Liver (tissue), 9 donors: Measurements from ENCODE around the gene NFXL1. TPM values are rescaled to one million over a fixed set of nuclear protein-coding genes. Genes with fewer than 3 reads are reported as not detected.

Experiments used
- DNase-seq: peaks from one replicate; pipeline ENCODE4 v3.0.0-alpha.2; 2017; ENCODE audit warnings: low spot score
- H3K27ac ChIP-seq, 2 donors: one replicate each; pipeline ENCODE4 v1.7.0; 2013; ENCODE audit warnings: inconsistent platforms in 2 of 2, low read length in 2 of 2, control low read depth in 1 of 2, low read depth in 1 of 2, mild to moderate bottlenecking in 1 of 2
- H3K27me3 ChIP-seq, 4 donors: one replicate each; pipeline versions ENCODE4 v1.6.1 to v1.7.0; 2013; ENCODE audit warnings: low read length in 3 of 4, inconsistent platforms in 1 of 4, mild to moderate bottlenecking in 1 of 4, moderate library complexity in 1 of 4; ENCODE audit not compliant: control insufficient read depth in 4 of 4, insufficient read depth in 4 of 4
- H3K36me3 ChIP-seq, 4 donors: one replicate each; pipeline versions ENCODE4 v1.6.1 to v1.7.0; 2013; ENCODE audit warnings: low read length in 3 of 4, mild to moderate bottlenecking in 3 of 4, low read depth in 1 of 4, moderate library complexity in 1 of 4; ENCODE audit not compliant: control insufficient read depth in 4 of 4, insufficient read depth in 3 of 4
- H3K4me1 ChIP-seq, 4 donors: one replicate each; pipeline versions ENCODE4 v1.6.1 to v1.7.0; 2013; ENCODE audit warnings: low read length in 3 of 4, mild to moderate bottlenecking in 3 of 4, moderate library complexity in 1 of 4; ENCODE audit not compliant: control insufficient read depth in 4 of 4, insufficient read depth in 4 of 4
- H3K4me3 ChIP-seq, 3 donors: one replicate each; pipeline versions ENCODE4 v1.6.1 to v1.7.0; 2013; ENCODE audit warnings: low read length in 3 of 3, control low read depth in 1 of 3, low read depth in 1 of 3, mild to moderate bottlenecking in 1 of 3
- H3K9ac ChIP-seq, 2 donors: one replicate each; pipeline ENCODE4 v1.7.0; 2013; ENCODE audit warnings: low read length in 2 of 2, mild to moderate bottlenecking in 2 of 2, moderate library complexity in 2 of 2, control low read depth in 1 of 2, low read depth in 1 of 2
- H3K9me3 ChIP-seq, 4 donors: one replicate each; pipeline versions ENCODE4 v1.6.1 to v1.7.0; 2013; ENCODE audit warnings: low read length in 3 of 4; ENCODE audit not compliant: control insufficient read depth in 4 of 4
- EGR1 ChIP-seq, 2 donors: IDR thresholded peaks; 2 replicates each; pipeline ENCODE4 v1.6.1; 2016 to 2018; ENCODE audit warnings: antibody characterized with exemption in 2 of 2, low read depth in 2 of 2
- FOXA1 ChIP-seq: IDR thresholded peaks from 2 replicates; pipeline ENCODE4 v1.6.1; 2016; ENCODE audit warnings: antibody characterized with exemption
- FOXA2 ChIP-seq: IDR thresholded peaks from 2 replicates; pipeline ENCODE4 v1.6.1; 2016; ENCODE audit warnings: antibody characterized with exemption
- GABPA ChIP-seq, 2 donors: IDR thresholded peaks in 1 of 2; conservative IDR thresholded peaks in 1 of 2; 2 replicates each; pipeline ENCODE4 v1.6.1; 2016; ENCODE audit warnings: antibody characterized with exemption in 2 of 2, mild to moderate bottlenecking in 1 of 2, moderate library complexity in 1 of 2
- HNF4A ChIP-seq, 2 donors: conservative IDR thresholded peaks; 2 replicates each; pipeline ENCODE4 v1.6.1; 2016; ENCODE audit warnings: antibody characterized with exemption in 2 of 2, mild to moderate bottlenecking in 2 of 2
- HNF4G ChIP-seq: IDR thresholded peaks from 2 replicates; pipeline ENCODE4 v1.6.1; 2016; ENCODE audit warnings: antibody characterized with exemption
- JUND ChIP-seq, 2 donors: IDR thresholded peaks; 2 replicates each; pipeline ENCODE4 v1.6.1; 2016; ENCODE audit warnings: antibody characterized with exemption in 2 of 2
- NR2F2 ChIP-seq: IDR thresholded peaks from 2 replicates; pipeline ENCODE4 v1.6.1; 2016; ENCODE audit warnings: antibody characterized with exemption
- RAD21 ChIP-seq, 2 donors: IDR thresholded peaks; 2 replicates each; pipeline ENCODE4 v1.6.1; 2016; ENCODE audit warnings: antibody characterized with exemption in 2 of 2, mild to moderate bottlenecking in 2 of 2
- RXRA ChIP-seq, 2 donors: IDR thresholded peaks; 2 replicates each; pipeline ENCODE4 v1.6.1; 2017 to 2018; ENCODE audit warnings: antibody characterized with exemption in 2 of 2, mild to moderate bottlenecking in 1 of 2
- SP1 ChIP-seq: IDR thresholded peaks from 2 replicates; pipeline ENCODE4 v1.6.1; 2018; ENCODE audit warnings: antibody characterized with exemption, mild to moderate bottlenecking
- TAF1 ChIP-seq: conservative IDR thresholded peaks from 2 replicates; pipeline ENCODE4 v1.6.1; 2016; ENCODE audit warnings: antibody characterized with exemption, mild to moderate bottlenecking
- YY1 ChIP-seq: IDR thresholded peaks from 2 replicates; pipeline ENCODE4 v1.6.1; 2016; ENCODE audit warnings: antibody characterized with exemption, mild to moderate bottlenecking
- WGBS: extraction: QIAGEN DNeasy Blood & Tissue Kit; methylation state at CpG from one replicate; pipeline ENCODE4 v1.1.7; 2013; 5-methylcytosine and 5-hydroxymethylcytosine counted together
- polyA plus RNA-seq, 2 donors: library from polyadenylated mRNA; stranded (reverse) in 1 of 2; unstranded in 1 of 2; fragments of 200-250 nt in 1 of 2; fragments of >200 nt in 1 of 2; fragmentation: Nextera tagmentation in 1 of 2; extraction: Ambion mirVana in 1 of 2; gene quantifications; one replicate each; pipeline versions ENCODE4 v1.2.1 to v1.2.3, GENCODE V29; 2013 to 2015
- total RNA-seq, 2 donors: library from RNA; depleted of rRNA; stranded (reverse); fragments of >200 nt; gene quantifications; one replicate each; pipeline ENCODE4 v1.2.3, GENCODE V29; 2014
- TF ChIP-seq, protein P1 (sequence below): IDR thresholded peaks from 2 replicates; pipeline ENCODE4 v1.6.1; 2016; ENCODE audit warnings: antibody characterized with exemption, mild to moderate bottlenecking
- TF ChIP-seq, protein P2 (sequence below): IDR thresholded peaks from 2 replicates; pipeline ENCODE4 v1.6.1; 2016; ENCODE audit warnings: antibody characterized with exemption
- TF ChIP-seq, protein P3 (sequence below): fragments of 150-350 bp; IDR thresholded peaks from 2 replicates; pipeline ENCODE4 v1.5.1; 2017; ENCODE audit warnings: improper control_type of control experiment, low read depth, low read length; ENCODE audit not compliant: missing input control
- TF ChIP-seq, protein P4 (sequence below): IDR thresholded peaks from 2 replicates; pipeline ENCODE4 v1.6.1; 2016; ENCODE audit warnings: antibody characterized with exemption
- donor health status: healthy.
- donor health status: healthy.
- donor health status: healthy.
- donor health status: healthy.
- donor health status: healthy.

Gene NFXL1
- total and polyA plus RNA-seq, 4 donors: 3.9 to 9.9 (median 5.4) TPM

DNA sequence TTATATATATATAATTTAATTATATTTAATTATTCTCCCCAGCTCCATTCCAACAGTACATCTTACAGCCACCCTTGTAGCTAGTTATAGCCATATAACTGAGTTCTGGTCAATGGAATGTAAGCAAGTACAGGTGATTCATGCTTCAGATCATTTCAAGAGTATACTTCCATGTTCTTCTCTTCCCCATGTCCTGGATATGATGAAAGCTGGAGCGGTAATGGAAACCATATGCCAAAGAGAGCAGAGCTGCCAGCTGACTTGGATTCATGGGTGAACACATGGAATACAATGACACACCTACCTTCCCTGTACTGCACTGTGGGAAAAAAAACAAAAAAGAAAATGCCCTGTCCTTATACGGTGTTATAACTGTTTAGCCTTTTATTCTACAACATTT, 59.0 kb downstream of the NFXL1 start:
- H3K27ac ChIP-seq: no peak overlapping the region
- TF ChIP-seq FOXA2 (no peak), SP1 (no peak), NR2F2 (no peak), RXRA (IDR thresholded peaks at IDR 0.05) (no peak), GABPA (IDR thresholded peaks at IDR 0.05 in 1 of 2, conservative IDR thresholded peaks at IDR 0.05 in 1 of 2) (no peak), JUND (IDR thresholded peaks at IDR 0.05) (no peak), YY1 (no peak), HNF4A (conservative IDR thresholded peaks at IDR 0.05) (no peak), EGR1 (IDR thresholded peaks at IDR 0.05; ENCODE audit: low read depth in 2 of 2) (no peak), TAF1 (no peak), FOXA1 (no peak), HNF4G (no peak)
- TF ChIP-seq, protein P1, sequence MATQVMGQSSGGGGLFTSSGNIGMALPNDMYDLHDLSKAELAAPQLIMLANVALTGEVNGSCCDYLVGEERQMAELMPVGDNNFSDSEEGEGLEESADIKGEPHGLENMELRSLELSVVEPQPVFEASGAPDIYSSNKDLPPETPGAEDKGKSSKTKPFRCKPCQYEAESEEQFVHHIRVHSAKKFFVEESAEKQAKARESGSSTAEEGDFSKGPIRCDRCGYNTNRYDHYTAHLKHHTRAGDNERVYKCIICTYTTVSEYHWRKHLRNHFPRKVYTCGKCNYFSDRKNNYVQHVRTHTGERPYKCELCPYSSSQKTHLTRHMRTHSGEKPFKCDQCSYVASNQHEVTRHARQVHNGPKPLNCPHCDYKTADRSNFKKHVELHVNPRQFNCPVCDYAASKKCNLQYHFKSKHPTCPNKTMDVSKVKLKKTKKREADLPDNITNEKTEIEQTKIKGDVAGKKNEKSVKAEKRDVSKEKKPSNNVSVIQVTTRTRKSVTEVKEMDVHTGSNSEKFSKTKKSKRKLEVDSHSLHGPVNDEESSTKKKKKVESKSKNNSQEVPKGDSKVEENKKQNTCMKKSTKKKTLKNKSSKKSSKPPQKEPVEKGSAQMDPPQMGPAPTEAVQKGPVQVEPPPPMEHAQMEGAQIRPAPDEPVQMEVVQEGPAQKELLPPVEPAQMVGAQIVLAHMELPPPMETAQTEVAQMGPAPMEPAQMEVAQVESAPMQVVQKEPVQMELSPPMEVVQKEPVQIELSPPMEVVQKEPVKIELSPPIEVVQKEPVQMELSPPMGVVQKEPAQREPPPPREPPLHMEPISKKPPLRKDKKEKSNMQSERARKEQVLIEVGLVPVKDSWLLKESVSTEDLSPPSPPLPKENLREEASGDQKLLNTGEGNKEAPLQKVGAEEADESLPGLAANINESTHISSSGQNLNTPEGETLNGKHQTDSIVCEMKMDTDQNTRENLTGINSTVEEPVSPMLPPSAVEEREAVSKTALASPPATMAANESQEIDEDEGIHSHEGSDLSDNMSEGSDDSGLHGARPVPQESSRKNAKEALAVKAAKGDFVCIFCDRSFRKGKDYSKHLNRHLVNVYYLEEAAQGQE: no peak
- TF ChIP-seq, protein P2, sequence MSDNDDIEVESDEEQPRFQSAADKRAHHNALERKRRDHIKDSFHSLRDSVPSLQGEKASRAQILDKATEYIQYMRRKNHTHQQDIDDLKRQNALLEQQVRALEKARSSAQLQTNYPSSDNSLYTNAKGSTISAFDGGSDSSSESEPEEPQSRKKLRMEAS: no peak
- TF ChIP-seq, protein P3, sequence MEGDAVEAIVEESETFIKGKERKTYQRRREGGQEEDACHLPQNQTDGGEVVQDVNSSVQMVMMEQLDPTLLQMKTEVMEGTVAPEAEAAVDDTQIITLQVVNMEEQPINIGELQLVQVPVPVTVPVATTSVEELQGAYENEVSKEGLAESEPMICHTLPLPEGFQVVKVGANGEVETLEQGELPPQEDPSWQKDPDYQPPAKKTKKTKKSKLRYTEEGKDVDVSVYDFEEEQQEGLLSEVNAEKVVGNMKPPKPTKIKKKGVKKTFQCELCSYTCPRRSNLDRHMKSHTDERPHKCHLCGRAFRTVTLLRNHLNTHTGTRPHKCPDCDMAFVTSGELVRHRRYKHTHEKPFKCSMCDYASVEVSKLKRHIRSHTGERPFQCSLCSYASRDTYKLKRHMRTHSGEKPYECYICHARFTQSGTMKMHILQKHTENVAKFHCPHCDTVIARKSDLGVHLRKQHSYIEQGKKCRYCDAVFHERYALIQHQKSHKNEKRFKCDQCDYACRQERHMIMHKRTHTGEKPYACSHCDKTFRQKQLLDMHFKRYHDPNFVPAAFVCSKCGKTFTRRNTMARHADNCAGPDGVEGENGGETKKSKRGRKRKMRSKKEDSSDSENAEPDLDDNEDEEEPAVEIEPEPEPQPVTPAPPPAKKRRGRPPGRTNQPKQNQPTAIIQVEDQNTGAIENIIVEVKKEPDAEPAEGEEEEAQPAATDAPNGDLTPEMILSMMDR: no peak
- H3K4me1 ChIP-seq: no peaks in the 10 kb centered on the region
- no peak overlapping the region for H3K4me3 ChIP-seq
- H3K9ac ChIP-seq: no peak overlapping the region
- no peak for DNase-seq
- 98% methylated on average over 2 of the region's 2 CpGs for WGBS
- no peaks in the 10 kb centered on the region for H3K27me3 ChIP-seq
- H3K36me3 ChIP-seq: peaks cover 0 to 15% (median 1%) of the 10 kb centered on the region in 4 donors
- H3K9me3 ChIP-seq: no peaks in the 10 kb centered on the region

DNA sequence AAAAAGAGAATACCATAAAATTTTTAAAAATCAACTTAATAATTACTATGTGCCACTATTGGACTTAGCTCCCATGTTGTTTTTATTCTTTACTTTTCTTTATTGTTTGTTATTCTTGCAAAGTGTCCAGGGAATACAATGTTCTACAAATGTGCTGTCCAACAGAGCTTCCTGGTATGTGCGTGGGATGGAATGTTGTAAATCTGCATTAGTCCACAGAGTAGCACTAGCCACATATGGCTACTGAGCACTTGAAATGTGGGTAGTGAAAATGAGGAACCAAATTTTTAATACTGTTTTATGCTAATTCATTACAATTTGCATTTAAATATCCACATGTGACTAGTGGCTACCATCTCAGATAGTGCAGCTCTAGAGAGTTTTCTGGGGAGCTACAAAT, 62.2 kb downstream of the NFXL1 start:
- H3K4me1 ChIP-seq: no peaks in the 10 kb centered on the region
- H3K4me3 ChIP-seq: no peak overlapping the region
- no peak overlapping the region for H3K9ac ChIP-seq
- H3K9me3 ChIP-seq: no peaks in the 10 kb centered on the region
- WGBS: 83% methylated on average over 1 of the region's 1 CpG
- no peaks in the 10 kb centered on the region for H3K27me3 ChIP-seq
- H3K27ac ChIP-seq: no peak overlapping the region
- TF ChIP-seq FOXA1 (no peak), SP1 (no peak), RXRA (IDR thresholded peaks at IDR 0.05) (no peak), RAD21 (IDR thresholded peaks at IDR 0.05) (no peak), FOXA2 (no peak), EGR1 (IDR thresholded peaks at IDR 0.05; ENCODE audit: low read depth in 2 of 2) (no peak), HNF4A (conservative IDR thresholded peaks at IDR 0.05) (no peak), TAF1 (no peak), GABPA (IDR thresholded peaks at IDR 0.05 in 1 of 2, conservative IDR thresholded peaks at IDR 0.05 in 1 of 2) (no peak), JUND (IDR thresholded peaks at IDR 0.05) (no peak), YY1 (no peak), NR2F2 (no peak)
- TF ChIP-seq, protein P3: no peak
- TF ChIP-seq, protein P4, sequence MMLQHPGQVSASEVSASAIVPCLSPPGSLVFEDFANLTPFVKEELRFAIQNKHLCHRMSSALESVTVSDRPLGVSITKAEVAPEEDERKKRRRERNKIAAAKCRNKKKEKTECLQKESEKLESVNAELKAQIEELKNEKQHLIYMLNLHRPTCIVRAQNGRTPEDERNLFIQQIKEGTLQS: no peak
- TF ChIP-seq, protein P1: no peak
- H3K36me3 ChIP-seq: peaks cover 0 to 19% (median 0%) of the 10 kb centered on the region in 4 donors
- no peak for DNase-seq
